T-helper 1 cell (primary cell): Measurements from ENCODE around the gene PDE2A.
A peak's percentile ranks its signal among the peaks of the same experiment; 100 is the strongest.

Source experiments
- DNase-seq, 5 donors: peaks; one replicate each; pipeline ENCODE4 v3.0.0-alpha.2; 2012 to 2020

The PDE2A gene

DNA sequence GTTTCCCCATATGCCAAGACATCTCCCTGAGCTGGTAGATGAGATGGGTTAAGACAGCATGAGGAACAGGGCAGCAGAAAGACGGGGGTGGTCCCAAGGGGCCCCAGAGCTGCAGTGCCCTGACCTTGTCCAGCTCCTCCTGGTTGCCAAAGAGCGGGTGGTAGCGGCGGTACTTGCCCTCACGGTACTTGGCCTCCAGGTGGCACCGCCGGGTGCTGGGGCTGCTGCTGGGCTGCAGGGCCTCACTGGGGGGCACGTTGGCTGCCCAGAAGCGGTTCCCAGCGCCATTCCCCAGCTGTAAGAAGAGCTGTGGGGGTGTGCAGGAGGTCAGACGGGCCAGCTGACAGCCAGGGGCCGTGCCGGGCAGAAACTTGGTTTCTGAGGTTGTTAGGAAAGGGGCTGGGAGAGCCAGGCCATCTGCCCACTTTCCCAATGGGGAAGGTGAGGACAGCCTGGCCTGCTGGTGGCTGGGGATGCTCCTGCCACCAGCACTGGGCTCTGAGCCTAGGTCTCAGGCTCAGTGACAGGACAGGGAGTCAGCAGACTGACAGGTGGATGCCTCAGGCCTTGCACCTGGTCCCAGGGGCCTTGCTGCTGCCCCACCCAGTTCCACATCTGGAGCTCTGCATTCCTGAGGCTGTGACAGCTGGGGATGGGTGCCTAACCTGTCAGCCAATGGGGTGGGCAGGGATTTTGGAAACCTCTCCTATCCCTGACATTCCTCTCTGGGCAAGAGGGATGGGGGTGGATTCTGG is 30.0 kb upstream of the PDE2A start:
- no peak for DNase-seq

DNA sequence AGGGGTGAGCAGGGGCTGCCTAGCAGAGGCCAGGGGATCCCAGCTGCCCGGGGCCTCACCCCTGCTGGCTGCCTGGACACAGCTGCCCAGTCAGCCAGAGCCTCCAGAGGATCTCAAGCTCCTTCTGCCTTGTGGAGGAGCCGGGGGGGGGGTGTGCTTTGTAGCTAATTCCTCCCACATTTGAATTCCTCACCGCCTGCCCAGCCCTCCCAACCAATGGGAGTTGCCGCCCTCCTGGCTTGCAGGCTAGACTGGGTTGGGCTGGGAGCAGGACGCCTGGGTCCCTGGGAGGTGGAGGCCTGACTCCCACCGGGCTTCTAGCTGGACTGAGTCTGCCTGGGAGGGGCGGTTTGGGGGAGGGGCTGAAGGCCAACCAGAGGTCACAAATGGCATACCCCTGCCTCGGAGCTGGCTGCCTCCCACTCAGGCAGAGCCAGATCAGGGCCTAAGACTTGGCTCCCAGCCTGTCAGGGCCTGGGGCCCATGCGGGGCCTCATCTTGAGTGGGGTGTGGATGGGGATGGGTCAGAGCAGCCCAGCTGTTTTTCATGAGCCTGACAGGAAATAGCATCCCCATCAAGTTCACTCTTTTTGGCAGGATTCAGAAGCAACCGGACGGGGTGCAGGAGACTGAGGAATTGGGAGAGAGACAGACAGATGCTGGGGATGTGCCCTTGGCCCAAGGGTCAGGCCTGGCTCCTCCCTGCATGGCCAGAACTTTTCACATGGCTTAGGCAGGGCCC is 29.2 kb upstream of the PDE2A start:
- DNase-seq, result no peak

DNA sequence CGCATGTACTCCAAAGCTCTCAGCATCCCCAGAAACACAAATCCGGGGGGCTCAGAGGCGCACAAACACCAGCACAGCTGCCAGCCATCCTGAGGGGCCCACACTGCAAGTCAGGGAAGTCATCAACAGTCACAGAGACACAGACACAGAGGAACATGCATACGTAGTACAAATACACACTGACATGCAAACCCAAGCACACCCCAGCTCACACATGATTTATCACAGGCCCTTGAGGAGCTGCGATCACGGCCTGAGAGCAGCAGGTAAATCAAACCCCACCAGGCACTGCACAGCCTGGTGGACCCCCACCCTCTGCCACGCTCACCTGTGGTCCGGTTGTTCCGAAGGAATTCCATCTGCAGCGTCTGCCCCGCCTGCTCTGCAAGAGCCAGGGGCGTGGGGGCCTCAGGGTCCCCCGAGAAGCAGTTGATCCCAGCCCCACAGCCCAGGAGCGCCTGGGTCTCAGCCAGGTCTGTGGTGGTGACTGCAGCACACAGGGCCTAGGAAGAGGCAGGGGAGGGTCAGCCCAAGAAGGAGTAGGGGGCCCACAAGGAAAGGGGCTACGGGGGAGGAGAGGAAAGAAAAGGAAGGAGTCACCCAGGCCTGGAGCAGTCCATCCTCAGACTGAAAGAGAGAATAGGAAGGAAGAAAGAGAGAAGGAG is 28.5 kb upstream of the PDE2A start:
- DNase-seq, result no peak

DNA sequence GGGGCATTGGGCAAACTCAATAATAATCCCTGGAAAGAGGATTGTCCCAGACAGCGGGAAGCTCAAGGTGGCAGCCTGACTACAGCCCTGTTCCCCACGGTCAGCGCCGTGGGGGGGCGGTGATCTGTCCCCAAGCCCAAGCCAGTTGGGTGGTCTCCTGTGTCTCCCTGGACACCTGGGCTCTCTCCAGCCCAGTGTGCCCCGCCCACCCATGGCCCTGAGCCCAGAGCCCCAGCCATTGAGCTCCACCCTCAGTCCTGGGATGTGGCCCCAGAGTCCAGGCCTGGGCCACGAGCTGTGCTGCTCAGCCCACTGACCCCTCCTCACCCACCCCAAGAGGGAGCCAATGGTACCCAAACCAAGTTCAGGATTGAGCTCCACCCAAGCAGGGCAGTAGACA is 27.9 kb upstream of the PDE2A start:
- DNase-seq, result no peak

DNA sequence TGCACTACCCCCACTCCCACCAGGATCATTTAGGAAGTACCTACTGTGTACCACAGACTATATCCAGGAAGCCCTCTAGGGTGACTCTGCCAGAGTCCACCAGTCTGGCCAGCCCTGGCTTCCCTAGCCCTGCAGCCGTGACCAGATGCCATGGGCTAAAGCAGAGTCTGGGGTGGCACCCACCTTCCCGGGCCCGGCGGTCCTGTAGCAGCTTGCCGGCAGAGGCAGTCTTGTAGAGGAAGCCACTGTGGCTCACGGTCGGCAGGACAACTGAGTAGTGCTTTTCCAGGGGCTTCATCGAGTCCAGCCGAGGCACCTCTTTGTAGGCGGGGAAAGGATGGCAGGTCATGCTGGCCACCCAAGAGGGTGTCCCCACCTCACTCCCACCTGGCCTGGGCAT is 27.2 kb upstream of the PDE2A start:
- DNase-seq, result no peak

DNA sequence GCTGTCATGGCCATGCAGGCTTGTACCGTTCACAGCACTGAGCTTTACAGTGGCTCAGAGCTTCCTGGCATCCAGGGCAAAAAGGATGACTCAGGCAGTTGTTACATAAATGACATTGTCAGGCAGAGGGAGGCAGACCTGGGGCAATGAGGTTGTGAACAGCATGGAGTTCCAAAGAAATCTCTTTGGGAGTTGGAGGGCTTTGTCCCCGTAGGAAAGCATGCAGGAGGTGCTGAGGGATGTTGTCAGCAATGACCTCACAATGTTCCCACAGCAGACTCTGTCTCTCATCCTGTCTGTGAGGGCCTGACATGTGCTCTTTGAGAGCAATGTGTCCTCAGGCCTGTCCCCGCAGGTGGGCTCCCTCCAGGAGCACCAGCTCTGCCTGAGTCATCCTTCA is 25.9 kb upstream of the PDE2A start:
- DNase-seq, result no peak

DNA sequence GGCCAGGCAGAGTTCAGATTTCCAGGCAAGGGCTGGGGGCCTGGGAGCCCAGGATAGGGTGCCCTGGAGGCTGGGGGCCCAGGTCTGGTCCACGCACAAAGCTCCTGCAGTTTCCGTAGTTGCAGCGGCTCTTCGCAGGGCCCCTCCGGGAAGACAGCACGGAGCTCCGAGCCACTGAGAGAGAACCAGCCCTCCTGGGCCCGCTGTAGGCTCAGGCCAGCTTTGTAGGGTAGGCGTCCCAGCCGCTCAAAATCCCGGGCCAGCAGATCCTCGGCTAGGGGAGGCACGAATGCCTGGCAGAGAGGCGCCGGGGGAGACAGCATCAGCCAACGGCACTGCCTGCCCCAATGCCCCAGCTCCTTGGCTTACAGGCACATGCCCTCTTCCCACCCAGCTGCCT is 23.6 kb upstream of the PDE2A start:
- DNase-seq, result no peak

DNA sequence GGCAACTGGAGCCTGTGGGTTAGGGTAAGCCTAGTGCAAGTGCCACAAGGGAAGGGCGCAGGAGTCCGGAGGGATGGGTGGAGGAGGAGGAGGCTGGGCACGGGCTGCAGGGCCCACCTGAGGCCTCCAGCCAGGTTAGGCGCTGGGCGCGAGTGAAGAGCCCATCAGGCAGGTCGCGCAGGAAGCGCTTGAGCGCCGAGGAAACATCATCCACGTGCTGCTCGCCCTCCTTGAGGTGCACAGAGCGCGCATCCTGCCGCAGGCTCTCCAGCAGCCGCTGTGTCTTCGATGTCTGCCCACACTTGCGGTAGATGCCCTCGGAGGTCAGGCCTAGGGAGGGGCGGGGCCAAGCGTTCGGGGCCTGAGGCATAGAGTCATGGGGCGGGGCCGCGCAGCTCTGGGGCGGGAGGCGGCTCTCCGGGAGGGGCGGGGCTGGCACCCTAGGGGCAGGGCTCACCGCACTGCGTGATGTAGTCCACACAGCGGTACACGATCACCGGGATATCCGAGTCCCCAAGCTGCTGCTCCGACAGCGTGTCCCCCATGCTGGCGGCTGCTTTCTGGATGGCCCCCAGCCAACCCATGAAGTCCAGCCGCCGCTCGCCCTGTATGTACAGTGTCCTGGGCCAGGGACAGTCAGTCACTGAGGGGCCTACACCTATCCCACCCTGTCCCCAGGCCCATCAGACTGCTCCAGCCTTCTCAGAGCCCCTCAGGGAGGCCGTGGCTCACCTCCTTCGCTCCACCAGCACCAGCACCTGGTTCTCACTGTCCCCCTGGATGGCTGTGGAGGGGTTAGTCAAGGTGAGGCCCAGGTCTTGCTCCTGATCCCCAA is 22.9 kb upstream of the PDE2A start:
- no peak for DNase-seq

DNA sequence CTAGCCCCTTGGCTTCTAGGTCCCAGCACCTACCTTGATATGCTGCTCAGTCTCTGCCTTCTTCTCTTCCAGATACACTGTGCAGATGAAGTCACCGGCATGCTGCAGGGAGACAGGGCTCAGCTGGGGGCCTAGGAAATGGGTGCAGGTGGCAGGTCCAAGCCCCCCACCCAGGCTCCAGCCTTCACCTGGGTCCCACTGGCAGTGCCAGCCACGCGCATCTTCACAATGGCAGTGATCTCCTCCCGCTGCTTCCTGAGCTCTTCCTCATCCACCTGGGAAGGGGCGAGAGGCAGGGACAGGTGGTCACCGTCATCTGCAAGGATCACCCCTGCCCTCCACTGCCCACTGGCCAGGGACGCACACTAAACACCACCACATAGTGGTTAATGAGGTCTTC is 21.1 kb upstream of the PDE2A start:
- DNase-seq, result no peak

DNA sequence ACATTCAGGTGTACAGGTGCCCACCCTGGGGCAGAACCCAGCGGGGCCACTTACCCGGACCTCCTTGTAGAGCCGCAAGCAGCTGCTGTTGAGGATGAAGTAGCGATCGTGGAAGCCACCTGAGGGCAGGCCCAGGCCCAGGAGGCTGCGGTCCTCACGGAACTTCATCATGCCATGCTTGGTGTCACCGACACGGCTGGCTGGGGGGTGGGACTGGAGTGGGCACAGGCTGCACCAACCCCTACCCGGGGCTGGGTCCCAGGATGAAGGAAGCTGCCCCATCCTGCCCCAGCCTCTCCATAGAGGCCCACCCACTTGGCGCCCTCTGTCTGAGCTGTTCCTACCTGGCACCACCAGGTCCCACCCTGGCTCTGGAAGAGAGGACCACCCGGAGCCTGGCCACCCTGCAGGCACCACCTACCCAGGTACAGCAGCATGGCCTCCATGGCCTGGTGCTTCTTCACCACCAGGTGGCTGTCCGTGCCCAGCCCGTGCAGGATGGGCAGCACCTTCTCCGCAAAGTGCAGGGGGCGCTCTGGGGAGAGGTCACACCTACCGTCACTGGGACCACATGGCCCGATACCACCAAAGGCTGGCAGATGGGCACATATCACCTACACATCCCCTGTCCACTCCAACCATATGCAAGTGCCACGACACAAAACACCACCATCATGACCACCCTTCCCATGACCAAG is 19.2 kb upstream of the PDE2A start:
- DNase-seq, result no peak

DNA sequence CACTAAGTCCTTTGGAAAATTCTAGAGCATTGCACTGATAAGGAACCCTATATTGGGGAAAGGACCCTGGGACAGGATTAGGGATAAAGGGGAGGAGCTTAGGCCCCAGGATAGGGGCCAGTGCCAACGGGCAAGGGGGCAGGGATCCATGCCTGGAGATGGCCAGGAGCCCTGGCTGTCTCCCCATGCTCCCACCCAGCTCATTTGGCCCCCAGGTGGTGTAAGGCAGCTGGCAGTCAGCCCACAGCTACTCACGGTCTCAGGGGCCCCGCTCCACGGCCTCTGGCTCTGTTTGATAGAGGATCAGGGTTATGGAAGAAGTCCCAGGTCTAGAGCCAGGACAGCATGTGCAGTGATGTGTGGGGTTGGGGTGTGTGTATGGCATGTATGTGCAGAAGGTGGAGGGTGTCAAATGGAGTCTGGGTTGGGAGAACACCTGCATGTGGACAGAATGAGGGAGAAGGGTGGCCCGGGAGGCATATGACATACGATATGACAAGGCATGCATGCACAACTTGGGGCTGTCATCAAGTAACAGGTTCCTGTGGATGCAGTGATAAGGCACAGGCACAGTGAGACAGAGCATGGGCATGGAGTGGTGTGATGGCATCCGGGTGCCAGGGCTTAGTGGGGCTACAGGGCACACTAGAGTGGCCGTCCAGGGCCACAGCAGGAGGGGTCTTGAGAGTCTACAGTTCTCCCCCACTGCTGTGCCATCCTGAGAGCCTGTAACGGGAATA is 18.4 kb upstream of the PDE2A start:
- DNase-seq, result no peak

DNA sequence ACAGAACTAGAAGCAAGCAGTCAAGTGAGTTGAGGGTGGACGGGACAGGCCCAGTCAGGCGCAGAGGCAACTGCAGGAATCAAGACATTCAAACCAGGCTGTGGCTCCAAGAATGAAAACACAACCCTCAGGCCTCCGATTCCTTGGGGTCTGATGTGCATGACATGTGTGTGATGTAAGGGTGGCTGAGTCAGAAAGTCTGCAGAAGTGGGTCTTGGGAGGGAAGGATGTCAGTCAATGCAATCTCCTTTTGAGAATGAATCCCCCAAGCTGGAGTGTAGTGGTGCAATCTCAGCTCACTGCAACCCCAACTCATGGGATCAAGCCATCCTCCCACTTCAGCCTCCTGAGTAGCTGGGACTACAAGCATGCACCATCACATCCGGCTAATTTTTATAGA is 15.9 kb upstream of the PDE2A start:
- DNase-seq, result no peak

DNA sequence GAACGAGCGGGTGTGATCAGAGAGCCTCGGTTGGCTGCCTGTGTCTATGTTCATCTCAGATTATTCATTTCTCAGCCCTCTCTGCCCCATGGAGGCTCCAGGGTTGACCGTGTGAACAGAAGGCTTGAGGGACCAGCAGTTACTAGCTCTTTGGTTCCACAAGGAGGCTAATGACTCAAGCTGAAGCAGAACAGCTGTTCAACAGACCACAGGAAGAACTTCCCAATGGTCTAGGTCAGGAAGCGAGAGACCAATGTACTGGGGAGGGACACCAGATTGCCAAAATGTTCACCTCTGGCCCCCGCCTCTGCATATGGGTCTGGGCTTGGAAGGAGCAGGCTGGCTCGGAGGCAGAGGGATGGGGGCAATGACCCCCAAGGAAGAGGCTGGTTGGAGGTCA is 14.7 kb upstream of the PDE2A start:
- DNase-seq, result no peak

DNA sequence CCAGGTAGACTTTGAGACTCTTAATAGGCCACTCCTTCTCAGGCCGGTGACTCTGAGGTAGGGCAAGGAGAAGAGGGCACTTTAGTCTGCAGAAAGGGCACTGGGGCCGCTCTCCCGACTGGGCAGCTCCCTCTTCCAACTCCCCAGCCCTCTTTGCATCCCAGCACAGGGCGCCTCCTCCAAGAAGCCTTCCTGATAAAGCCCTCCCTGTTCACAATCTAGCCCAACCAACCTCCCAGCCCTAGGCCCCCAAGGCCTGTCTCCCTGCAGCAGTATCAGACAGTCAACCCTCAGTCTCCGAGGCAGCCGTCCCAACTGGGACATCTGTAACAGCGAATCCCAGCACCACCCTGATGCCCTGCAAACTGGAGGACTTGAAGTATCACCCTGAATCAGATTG is 14.3 kb upstream of the PDE2A start:
- DNase-seq, result no peak

DNA sequence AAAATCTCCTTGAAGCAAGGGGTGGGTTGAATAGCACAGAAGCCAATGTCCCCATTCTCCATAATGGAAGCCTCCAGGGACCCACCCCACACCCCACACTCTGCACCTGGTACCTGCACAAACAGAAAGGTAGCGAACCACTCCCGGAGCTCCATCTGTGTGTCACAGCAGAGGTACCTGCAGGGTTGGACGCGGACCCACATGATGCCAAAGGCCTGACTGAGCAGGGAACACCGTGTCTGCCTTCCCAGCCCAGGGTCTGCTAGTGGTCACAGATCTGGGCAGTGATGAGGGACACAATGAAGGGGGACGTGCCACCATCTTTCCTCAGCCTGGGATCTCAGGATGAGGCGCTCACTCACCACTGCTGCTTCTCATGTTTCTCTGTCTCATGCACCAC is 13.1 kb upstream of the PDE2A start:
- no peak for DNase-seq

DNA sequence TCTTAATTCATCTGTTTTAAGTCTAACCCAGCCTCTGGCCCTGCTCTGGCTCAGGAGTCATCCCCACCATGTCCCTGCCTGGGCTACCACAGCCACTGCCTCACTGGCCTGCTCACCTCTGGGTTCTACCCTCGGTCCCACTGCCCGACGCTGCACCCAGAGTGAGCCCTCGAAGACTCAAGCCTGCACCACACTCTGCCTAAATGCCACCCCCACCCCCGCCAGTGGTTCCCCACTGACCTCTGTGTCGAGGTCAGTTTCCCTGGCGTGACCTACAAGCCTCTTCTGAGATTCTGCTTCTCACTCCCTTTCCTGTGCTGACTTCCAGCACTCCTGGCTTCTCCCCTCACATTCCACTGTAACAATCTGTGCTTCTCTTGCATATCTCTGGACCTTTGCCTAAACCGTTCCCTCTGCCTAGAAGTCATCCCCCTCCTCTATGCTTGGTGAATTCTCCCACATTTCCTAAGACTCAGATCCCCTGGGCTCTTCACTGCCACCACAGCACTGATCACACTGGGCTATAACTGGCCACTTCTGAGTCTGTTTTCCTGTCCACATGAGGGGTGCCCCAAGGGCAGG is 12.5 kb upstream of the PDE2A start:
- no peak for DNase-seq

DNA sequence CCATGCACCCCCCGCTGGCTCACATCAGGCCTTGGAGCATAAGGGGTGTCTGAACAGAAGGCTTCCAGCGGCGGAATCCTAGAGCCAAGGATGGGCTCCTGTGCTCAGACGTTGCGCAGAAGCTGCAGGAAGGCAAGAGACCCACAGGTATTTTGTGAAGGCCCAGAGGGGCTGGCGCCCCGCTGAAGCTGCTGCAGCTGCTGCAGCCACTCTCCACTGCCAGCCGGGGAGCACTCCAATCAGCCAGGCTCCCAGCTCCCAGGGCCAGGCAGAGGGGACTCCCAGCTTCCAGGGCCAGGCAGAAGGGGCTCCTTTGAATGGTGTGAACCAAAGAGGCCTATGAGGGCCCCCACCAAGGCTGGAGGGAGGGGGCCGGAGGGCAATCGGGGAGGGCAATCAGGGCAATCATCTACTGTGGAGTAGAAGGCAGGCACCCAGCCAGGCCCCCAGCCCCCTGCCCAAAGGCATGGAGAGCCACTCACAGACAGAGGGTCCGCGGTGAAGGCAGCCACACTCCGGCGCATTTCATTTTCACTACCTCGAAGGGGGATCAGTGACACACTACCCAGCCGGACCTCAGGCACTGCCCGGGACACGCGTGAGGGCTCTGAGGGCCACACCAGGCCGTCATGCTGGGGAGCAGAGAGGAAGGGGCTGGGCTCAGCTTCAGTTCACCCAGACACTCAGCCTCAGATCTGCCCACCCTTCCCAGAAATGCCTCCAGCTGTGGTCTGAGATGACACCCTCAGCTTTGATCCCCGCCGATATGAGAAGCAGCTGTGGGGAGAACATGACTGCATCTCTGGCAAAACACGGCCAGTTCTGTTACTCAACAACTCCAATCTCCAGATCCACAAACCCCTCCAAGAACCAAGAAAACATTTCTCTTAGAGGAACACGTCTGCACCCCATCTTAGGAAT is 11.6 kb upstream of the PDE2A start:
- DNase-seq, result peak in 1 of 5 donors; percentile 33

DNA sequence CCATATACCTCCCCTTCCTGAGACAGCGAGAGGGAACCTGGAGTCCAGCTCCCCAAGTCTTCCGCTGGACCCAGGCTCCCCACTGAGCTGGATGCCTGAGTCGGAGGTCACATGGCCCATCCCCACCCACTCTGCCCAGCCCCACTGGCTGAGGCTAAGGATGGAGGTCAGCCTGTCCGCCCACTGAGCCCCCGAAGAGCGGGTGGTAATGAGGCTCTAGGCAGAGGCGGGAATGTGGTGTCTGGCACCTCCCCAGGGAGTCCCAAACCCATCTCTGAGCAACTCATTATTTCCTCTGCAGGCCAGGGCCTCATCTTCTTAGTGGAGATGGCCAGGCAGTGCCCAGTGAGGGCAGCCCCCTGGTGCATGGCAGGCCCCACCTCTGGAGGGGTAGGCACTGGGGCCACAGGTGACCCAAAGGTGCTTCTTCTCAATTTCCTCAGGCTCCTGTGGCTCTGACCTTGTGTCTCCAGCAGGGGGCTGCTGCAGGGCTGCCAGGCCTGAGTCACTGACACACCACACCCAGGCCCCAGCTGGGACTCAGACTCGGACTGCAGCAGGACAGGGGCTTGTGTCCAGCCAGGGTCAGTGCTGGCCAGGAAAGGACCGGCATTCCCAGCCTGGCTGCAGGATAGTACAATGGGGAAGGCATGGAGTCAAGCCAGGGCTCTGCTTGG is 10.2 kb upstream of the PDE2A start:
- DNase-seq, result peak in 3 of 5 donors; percentile 7 to 43 (median 22)

DNA sequence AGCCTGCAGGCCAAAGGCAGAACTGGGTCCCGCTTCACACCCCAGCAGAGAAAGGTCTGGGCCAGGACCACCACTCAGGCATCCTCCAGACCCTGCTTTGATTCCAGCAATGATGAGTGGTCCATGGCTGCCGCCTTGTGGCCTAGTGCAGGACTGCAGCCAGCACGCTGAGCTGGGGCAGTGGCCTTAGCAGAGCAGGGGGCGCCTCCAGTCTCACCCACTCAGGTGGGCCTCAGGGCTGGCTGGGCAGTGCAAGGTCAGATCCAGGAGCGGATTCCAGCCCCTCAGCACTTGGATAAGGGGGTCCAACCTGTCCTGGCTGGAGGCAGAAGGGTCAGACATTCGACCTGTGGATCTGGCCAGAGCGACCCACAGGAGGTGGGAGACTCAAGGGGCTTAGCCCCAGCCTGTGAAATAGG is 9.6 kb upstream of the PDE2A start:
- peak; percentile 28 to 56 (median 42) for DNase-seq

DNA sequence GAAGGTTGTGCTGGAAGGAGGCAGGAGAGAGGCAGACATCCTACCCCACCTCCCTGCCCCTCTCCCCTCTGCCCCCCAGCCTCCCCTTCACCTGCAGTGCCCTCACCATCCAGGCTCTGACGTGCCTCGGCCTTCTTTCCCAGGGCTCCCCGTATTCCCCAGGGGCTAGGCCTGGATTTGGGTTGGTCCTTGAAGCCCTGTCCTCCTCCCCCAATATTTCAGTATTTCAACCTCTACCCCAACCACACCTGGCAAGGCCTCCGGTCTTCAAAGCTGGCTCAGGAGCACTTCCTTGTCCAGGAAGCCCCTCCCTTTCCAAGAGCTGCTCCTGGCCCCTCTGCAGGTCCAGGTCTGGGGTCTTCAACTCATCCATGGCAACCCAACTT is 8.6 kb upstream of the PDE2A start:
- DNase-seq, result no peak
